ENCODE data around the gene TSPAN4. TPM values are rescaled to one million over a fixed set of nuclear protein-coding genes. Genes with fewer than 3 reads are reported as not detected.

TSPAN4 gene
- total and polyA plus RNA-seq, 10 of the 15 experiments (the other 5 are each of a cell fraction or from before 2014, with no cell fraction given) = 0.37 to 14.0 (median 8.5) TPM; not detected in 1

- no peaks in the 10 kb centered on the region for H3K79me2 ChIP-seq (ENCODE audit: control insufficient read depth, insufficient read depth, low read length)
- no peak overlapping the region for H3K4me3 ChIP-seq
- H3K4me1 ChIP-seq (ENCODE audit: control insufficient read depth, insufficient read depth, low read length) = no peaks in the 10 kb centered on the region
- H3K4me2 ChIP-seq (ENCODE audit: control insufficient read depth, insufficient read depth) = no peak overlapping the region
- ChIA-PET SMC1A (ENCODE audit: uncharacterized antibody, unreplicated experiment) (no interaction called here), RAD21 (ENCODE audit: unreplicated experiment) (no interaction called here), POLR2A (no interaction called here), CTCF (no interaction called here)
- TF ChIP-seq ATF2 (IDR thresholded peaks at IDR 0.05; ENCODE audit: low read length) (no peak), ZNF274 (IDR thresholded peaks at IDR 0.05; ENCODE audit: insufficient read depth, insufficient read length) (no peak), TBL1XR1 (IDR thresholded peaks at IDR 0.05; ENCODE audit: low read depth, low read length) (no peak), WRNIP1 (IDR thresholded peaks at IDR 0.05; ENCODE audit: borderline replicate concordance, low read depth, low read length) (no peak), STAT3 (IDR thresholded peaks at IDR 0.05; ENCODE audit: low read depth, low read length) (no peak), MEF2B (IDR thresholded peaks at IDR 0.05; ENCODE audit: partially characterized antibody, poor library complexity, severe bottlenecking) (no peak), ATF7 (IDR thresholded peaks at IDR 0.05; ENCODE audit: low read depth) (no peak), POLR2A (IDR thresholded peaks at IDR 0.05; ENCODE audit: low read depth, low read length) (no peak), BRCA1 (IDR thresholded peaks at IDR 0.05; ENCODE audit: low read depth, low read length) (no peak)
- TF ChIP-seq, protein P1, sequence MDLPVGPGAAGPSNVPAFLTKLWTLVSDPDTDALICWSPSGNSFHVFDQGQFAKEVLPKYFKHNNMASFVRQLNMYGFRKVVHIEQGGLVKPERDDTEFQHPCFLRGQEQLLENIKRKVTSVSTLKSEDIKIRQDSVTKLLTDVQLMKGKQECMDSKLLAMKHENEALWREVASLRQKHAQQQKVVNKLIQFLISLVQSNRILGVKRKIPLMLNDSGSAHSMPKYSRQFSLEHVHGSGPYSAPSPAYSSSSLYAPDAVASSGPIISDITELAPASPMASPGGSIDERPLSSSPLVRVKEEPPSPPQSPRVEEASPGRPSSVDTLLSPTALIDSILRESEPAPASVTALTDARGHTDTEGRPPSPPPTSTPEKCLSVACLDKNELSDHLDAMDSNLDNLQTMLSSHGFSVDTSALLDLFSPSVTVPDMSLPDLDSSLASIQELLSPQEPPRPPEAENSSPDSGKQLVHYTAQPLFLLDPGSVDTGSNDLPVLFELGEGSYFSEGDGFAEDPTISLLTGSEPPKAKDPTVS (IDR thresholded peaks at IDR 0.05; ENCODE audit: low read depth, low read length) = no peak
- no TSS peak for BruUV-seq (replicated peaks)
- H3K27ac ChIP-seq (ENCODE audit: control insufficient read depth, insufficient read depth) = no peak overlapping the region
- ATAC-seq (no peak), FAIRE-seq (no peak), DNase-seq (ENCODE audit: low read depth, low spot score) (no peak)
- no peak overlapping the region for H3K9ac ChIP-seq (ENCODE audit: control insufficient read depth, insufficient read depth, low read length)
- peaks cover 0 to 6% of the 10 kb centered on the region in 2 experiments; a peak in 3 of 4 replicates for H3K36me3 ChIP-seq (ENCODE audit: control insufficient read depth in 2 of 2, insufficient read depth in 2 of 2, low read length in 1 of 2)
- H3K27me3 ChIP-seq (replicated peaks in 1 of 2; ENCODE audit: control insufficient read depth in 2 of 2, insufficient read depth in 2 of 2, low read length in 1 of 2) = no peaks in the 10 kb centered on the region
- intact Hi-C loops (cut with micrococcal nuclease; ENCODE audit: unreplicated experiment) = no loop called here
- H3K9me3 ChIP-seq (replicated peaks; ENCODE audit: control insufficient read depth, insufficient read depth, low read length) = no peaks in the 10 kb centered on the region
- WGBS (ENCODE audit: insufficient coverage, insufficient replicate concordance, low lambda C conversion rate, missing lambda C conversion rate) = 97% methylated on average over 17 of the region's 17 CpGs
- no peak overlapping the region for H2AFZ ChIP-seq (ENCODE audit: control insufficient read depth, low read depth, low read length)
- in situ Hi-C loops (cut with MboI) = no loop called here
- H4K20me1 ChIP-seq (ENCODE audit: control insufficient read depth, insufficient read depth) = no peaks in the 10 kb centered on the region
These were observed 43.9 kb downstream of the TSPAN4 start for GRCh38 chr11:886568-886967.
